ENCODE results near the gene LVRN.

Gene LVRN

DNA sequence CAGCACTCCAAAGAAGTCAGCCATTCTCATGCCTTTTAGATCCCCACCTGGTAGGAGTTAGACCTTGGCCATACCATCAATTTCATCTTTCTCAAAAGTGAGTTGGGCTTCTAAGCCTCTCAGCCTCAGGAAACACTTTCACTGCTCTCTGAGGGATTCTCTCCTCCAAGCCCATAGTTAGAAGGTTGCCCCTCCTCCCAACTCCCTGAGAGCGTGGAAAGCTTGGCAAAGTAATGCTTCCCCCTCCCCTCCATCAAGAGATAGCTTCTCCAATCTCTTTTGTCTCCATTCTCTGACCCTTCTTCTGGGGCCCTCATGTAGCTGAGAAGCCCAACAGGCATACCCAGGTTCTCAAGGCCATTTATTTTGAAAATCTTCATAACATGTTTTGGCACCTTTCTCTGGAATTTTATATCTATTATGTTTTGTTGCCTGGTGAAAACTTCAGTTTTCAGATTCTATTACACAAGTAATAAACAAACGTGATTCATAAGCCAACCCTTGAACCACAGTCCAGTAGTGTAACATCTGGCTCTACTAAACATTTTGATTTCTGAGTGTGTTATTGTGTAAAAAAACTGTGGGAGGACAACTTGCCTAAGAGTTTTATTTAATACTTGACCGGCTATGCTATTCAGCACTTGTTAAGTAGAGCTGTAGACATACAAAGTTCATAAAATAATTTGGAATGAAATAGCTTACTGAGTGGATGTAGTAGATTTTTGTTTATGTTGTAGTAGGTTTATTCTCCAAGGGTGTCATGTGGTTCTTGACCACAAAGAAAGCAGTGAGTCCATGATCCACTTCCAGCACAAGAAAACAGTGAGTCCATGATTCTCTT, 17.1 kb downstream of the LVRN start:
- no CpG with 5 or more reads among the region's 3 CpGs for WGBS (ENCODE audit: extremely low coverage, insufficient coverage, low lambda C conversion rate)

DNA sequence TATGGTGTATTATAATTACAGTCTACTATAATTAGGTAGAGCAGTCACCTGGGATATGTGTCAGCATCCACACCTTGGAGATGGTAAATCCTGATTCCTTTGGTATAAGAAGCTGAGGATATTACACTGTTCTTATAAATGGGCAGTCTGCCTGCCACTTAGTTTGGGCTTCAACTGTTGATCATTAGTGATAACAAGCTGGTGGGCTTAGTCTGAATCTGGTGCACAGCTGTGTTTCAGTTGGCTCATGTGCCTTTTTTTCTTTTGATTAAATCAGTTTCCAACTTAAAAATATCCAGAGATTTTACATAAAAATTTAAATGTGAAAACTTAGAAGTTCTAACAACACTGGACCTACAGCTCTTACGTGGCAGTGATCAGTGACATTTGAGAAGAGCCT, 21.2 kb downstream of the LVRN start:
- WGBS (ENCODE audit: extremely low coverage, insufficient coverage, low lambda C conversion rate): no CpG with 5 or more reads among the region's 1 CpG
- Histone ChIP-seq H3K4me2 (ENCODE audit: low read length) (no peak overlapping the region), H3K36me3 (ENCODE audit: control insufficient read depth, insufficient read depth, low read length) (no peaks in the 10 kb centered on the region)

More for the DNA sequence above, 17.1 kb downstream of the LVRN start:
- H4K8ac ChIP-seq (ENCODE audit: low read depth, low read length): no peak overlapping the region
- no peak overlapping the region for H2BK120ac ChIP-seq (ENCODE audit: low read depth, low read length)
- H3K4me2 ChIP-seq (ENCODE audit: low read length): no peak overlapping the region
- H3K23ac ChIP-seq (ENCODE audit: low read length): no peak overlapping the region
- no peak overlapping the region for H3K4me3 ChIP-seq (ENCODE audit: low read length)
- H2BK15ac ChIP-seq (replicated peaks; ENCODE audit: low read depth): no peak overlapping the region
- no peaks in the 10 kb centered on the region for H3K79me2 ChIP-seq (ENCODE audit: control insufficient read depth, insufficient read depth, low read length)
- no peak overlapping the region for H2BK5ac ChIP-seq (ENCODE audit: low read length)
- H4K5ac ChIP-seq (ENCODE audit: low read length): no peak overlapping the region
- no peak overlapping the region for H3K4ac ChIP-seq (ENCODE audit: low read depth, low read length)
- H3K27me3 ChIP-seq (ENCODE audit: insufficient read depth, low read length, poor library complexity): no peaks in the 10 kb centered on the region
- no peak overlapping the region for H3K27ac ChIP-seq (ENCODE audit: low read depth, low read length)
- H3K36me3 ChIP-seq (ENCODE audit: control insufficient read depth, insufficient read depth, low read length): no peaks in the 10 kb centered on the region
- H3K18ac ChIP-seq (ENCODE audit: low read length): no peak overlapping the region
- H3K9ac ChIP-seq (ENCODE audit: low read length): no peak overlapping the region
- H2AK5ac ChIP-seq (ENCODE audit: low read length): no peak overlapping the region
- no peaks in the 10 kb centered on the region for H3K79me1 ChIP-seq (ENCODE audit: low read length)
- no peaks in the 10 kb centered on the region for H3K4me1 ChIP-seq (ENCODE audit: control insufficient read depth, low read depth, low read length)
- H3K56ac ChIP-seq (ENCODE audit: low read length): no peak overlapping the region
- no peak for DNase-seq

DNA sequence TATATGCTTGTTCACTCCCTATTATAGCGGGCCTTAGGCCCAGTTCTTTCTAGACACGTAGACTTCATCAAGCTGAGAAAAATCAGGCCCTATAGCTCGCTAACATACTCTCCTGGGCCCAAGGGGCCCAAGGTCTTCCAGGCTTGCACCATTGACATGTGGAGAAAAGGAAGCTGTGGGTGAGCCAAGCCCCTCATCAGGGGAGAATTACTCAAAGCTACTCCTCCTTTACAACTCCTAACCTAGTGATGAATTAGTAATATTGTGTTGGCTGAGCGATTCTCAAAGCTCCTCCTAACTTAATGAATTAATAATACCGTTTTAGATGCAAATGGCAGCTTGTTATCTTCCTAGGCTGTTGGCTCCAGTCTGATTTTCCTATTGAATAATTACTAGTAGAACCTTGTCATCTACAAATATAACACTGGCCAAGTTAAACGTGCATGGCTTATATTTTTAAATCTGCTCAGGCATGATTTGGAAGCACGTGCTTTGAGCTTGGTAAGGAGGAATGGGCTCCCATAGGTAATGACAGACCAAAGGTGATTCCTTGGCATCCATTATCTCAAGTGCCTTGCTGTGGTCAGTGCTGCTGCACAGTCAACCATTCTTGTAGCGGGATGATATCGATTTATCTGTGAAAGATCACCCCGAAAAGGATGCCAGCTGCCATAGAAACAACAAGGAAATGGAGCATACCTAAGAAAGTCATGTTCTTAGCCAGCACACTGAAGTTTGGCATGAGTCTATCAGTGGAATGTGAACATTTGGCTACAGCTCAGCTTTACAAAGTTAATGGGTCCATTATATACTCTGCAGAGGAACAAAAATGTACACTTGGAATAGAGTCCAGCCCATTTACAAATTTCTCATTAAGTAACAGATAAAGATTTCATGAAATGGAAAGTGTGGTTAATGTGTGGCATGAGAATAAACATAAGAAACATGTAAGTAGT, 23.8 kb downstream of the LVRN start:
- Histone ChIP-seq H3K79me2 (ENCODE audit: control insufficient read depth, insufficient read depth, low read length) (no peaks in the 10 kb centered on the region), H3K18ac (ENCODE audit: low read length) (no peak overlapping the region), H2BK120ac (ENCODE audit: low read depth, low read length) (no peak overlapping the region), H3K36me3 (ENCODE audit: control insufficient read depth, insufficient read depth, low read length) (no peaks in the 10 kb centered on the region), H4K5ac (ENCODE audit: low read length) (no peak overlapping the region), H2AK5ac (ENCODE audit: low read length) (no peak overlapping the region), H3K79me1 (ENCODE audit: low read length) (no peaks in the 10 kb centered on the region), H3K4me1 (ENCODE audit: control insufficient read depth, low read depth, low read length) (no peaks in the 10 kb centered on the region), H3K23ac (ENCODE audit: low read length) (no peak overlapping the region), H4K8ac (ENCODE audit: low read depth, low read length) (no peak overlapping the region), H3K27ac (ENCODE audit: low read depth, low read length) (no peak overlapping the region), H2BK5ac (ENCODE audit: low read length) (no peak overlapping the region), H3K4me3 (ENCODE audit: low read length) (no peak overlapping the region), H3K27me3 (ENCODE audit: insufficient read depth, low read length, poor library complexity) (no peaks in the 10 kb centered on the region), H3K4ac (ENCODE audit: low read depth, low read length) (no peak overlapping the region), H3K9ac (ENCODE audit: low read length) (no peak overlapping the region), H3K56ac (ENCODE audit: low read length) (no peak overlapping the region), H2BK15ac (replicated peaks; ENCODE audit: low read depth) (no peak overlapping the region), H3K4me2 (ENCODE audit: low read length) (no peak overlapping the region)
- no CpG with 5 or more reads among the region's 10 CpGs for WGBS (ENCODE audit: extremely low coverage, insufficient coverage, low lambda C conversion rate)
- no peak for DNase-seq

More for the DNA sequence above, 21.2 kb downstream of the LVRN start:
- Histone ChIP-seq H4K5ac (ENCODE audit: low read length) (no peak overlapping the region), H2BK120ac (ENCODE audit: low read depth, low read length) (no peak overlapping the region), H4K8ac (ENCODE audit: low read depth, low read length) (no peak overlapping the region), H3K27me3 (ENCODE audit: insufficient read depth, low read length, poor library complexity) (no peaks in the 10 kb centered on the region), H3K9ac (ENCODE audit: low read length) (no peak overlapping the region), H3K27ac (ENCODE audit: low read depth, low read length) (no peak overlapping the region), H2BK5ac (ENCODE audit: low read length) (no peak overlapping the region), H3K79me2 (ENCODE audit: control insufficient read depth, insufficient read depth, low read length) (no peaks in the 10 kb centered on the region), H3K79me1 (ENCODE audit: low read length) (no peaks in the 10 kb centered on the region), H3K4ac (ENCODE audit: low read depth, low read length) (no peak overlapping the region), H3K4me3 (ENCODE audit: low read length) (no peak overlapping the region), H3K18ac (ENCODE audit: low read length) (no peak overlapping the region), H3K4me1 (ENCODE audit: control insufficient read depth, low read depth, low read length) (no peaks in the 10 kb centered on the region), H2AK5ac (ENCODE audit: low read length) (no peak overlapping the region), H3K56ac (ENCODE audit: low read length) (no peak overlapping the region), H3K23ac (ENCODE audit: low read length) (no peak overlapping the region), H2BK15ac (replicated peaks; ENCODE audit: low read depth) (no peak overlapping the region)
- no peak for DNase-seq

DNA sequence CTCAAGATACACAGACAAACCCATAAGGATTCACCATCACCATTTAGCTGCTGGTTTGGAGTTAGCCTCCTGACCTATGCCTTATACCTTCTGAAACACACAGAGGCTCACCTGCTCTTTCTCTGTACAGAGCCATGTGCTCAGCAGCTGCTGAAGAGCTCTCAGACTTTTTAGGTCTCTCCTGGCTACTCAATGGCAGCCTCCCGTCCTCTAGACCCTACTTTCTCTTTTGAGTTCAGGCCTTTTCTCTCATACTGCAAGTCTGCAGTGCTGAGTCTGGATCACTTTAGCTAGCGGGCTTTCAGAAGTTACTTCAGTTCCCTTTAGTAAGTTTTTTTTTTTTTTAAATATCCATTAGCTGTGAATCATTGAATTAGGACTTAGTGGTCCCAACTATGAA, 25.7 kb downstream of the LVRN start:
- no peaks in the 10 kb centered on the region for H3K4me1 ChIP-seq (ENCODE audit: control insufficient read depth, low read depth, low read length)
- DNase-seq: no peak
- no peak overlapping the region for H3K9ac ChIP-seq (ENCODE audit: low read length)
- H3K4ac ChIP-seq (ENCODE audit: low read depth, low read length): no peak overlapping the region
- no peaks in the 10 kb centered on the region for H3K27me3 ChIP-seq (ENCODE audit: insufficient read depth, low read length, poor library complexity)
- H3K4me3 ChIP-seq (ENCODE audit: low read length): no peak overlapping the region
- no CpG with 5 or more reads among the region's 2 CpGs for WGBS (ENCODE audit: extremely low coverage, insufficient coverage, low lambda C conversion rate)
- H3K4me2 ChIP-seq (ENCODE audit: low read length): no peak overlapping the region
- H3K79me2 ChIP-seq (ENCODE audit: control insufficient read depth, insufficient read depth, low read length): no peaks in the 10 kb centered on the region
- no peak overlapping the region for H3K27ac ChIP-seq (ENCODE audit: low read depth, low read length)
- no peak overlapping the region for H4K8ac ChIP-seq (ENCODE audit: low read depth, low read length)
- H2BK5ac ChIP-seq (ENCODE audit: low read length): no peak overlapping the region
- H3K18ac ChIP-seq (ENCODE audit: low read length): no peak overlapping the region
- H2BK120ac ChIP-seq (ENCODE audit: low read depth, low read length): no peak overlapping the region
- no peak overlapping the region for H2AK5ac ChIP-seq (ENCODE audit: low read length)
- H4K5ac ChIP-seq (ENCODE audit: low read length): no peak overlapping the region
- no peak overlapping the region for H3K23ac ChIP-seq (ENCODE audit: low read length)
- H3K79me1 ChIP-seq (ENCODE audit: low read length): no peaks in the 10 kb centered on the region
- H3K36me3 ChIP-seq (ENCODE audit: control insufficient read depth, insufficient read depth, low read length): no peaks in the 10 kb centered on the region
- no peak overlapping the region for H2BK15ac ChIP-seq (replicated peaks; ENCODE audit: low read depth)
- H3K56ac ChIP-seq (ENCODE audit: low read length): no peak overlapping the region

DNA sequence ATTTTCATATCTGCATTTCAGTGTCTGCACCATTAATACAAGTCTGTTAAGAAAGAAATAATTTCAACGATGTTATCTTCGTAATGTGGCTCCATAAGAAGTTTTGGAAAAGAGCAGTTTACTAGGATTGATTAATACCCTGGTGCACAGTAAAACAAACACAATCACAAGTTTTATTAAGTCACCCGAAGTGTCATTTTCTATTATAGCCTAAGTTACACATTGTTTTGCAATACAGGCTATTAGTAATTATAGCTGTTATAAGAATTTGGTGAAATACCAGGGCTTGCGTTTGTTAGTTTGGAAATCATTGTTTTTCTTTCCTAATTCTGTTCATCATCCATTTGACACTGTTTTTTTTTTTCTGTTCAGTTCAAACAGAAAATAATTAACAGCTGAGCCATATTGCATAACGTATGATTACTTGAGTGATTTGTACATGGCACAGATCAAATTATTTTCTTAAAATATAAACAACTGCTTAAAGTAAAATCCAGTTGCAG, 30.6 kb downstream of the LVRN start:
- Histone ChIP-seq H3K79me2 (ENCODE audit: control insufficient read depth, insufficient read depth, low read length) (no peaks in the 10 kb centered on the region), H4K8ac (ENCODE audit: low read depth, low read length) (no peak overlapping the region), H2BK15ac (replicated peaks; ENCODE audit: low read depth) (no peak overlapping the region), H3K23ac (ENCODE audit: low read length) (no peak overlapping the region), H2BK120ac (ENCODE audit: low read depth, low read length) (no peak overlapping the region), H3K56ac (ENCODE audit: low read length) (no peak overlapping the region), H3K36me3 (ENCODE audit: control insufficient read depth, insufficient read depth, low read length) (no peaks in the 10 kb centered on the region), H4K5ac (ENCODE audit: low read length) (no peak overlapping the region), H3K4me2 (ENCODE audit: low read length) (no peak overlapping the region), H3K4ac (ENCODE audit: low read depth, low read length) (no peak overlapping the region), H3K9ac (ENCODE audit: low read length) (no peak overlapping the region), H3K4me1 (ENCODE audit: control insufficient read depth, low read depth, low read length) (no peaks in the 10 kb centered on the region), H2BK5ac (ENCODE audit: low read length) (no peak overlapping the region), H3K18ac (ENCODE audit: low read length) (no peak overlapping the region), H3K27me3 (ENCODE audit: insufficient read depth, low read length, poor library complexity) (no peaks in the 10 kb centered on the region), H3K4me3 (ENCODE audit: low read length) (no peak overlapping the region), H3K27ac (ENCODE audit: low read depth, low read length) (no peak overlapping the region), H3K79me1 (ENCODE audit: low read length) (no peaks in the 10 kb centered on the region), H2AK5ac (ENCODE audit: low read length) (no peak overlapping the region)
- no CpG with 5 or more reads among the region's 5 CpGs for WGBS (ENCODE audit: extremely low coverage, insufficient coverage, low lambda C conversion rate)
- no peak for DNase-seq
